CD4-positive, alpha-beta T cell treated with Interferon gamma for 1 hour (primary cell): Measurements from ENCODE around the gene PTOV1.
A peak's percentile ranks its signal among the peaks of the same experiment; 100 is the strongest.

Experiments used
- DNase-seq: peaks from one replicate; pipeline ENCODE4 v3.0.0-alpha.2; 2020

Gene PTOV1

DNA sequence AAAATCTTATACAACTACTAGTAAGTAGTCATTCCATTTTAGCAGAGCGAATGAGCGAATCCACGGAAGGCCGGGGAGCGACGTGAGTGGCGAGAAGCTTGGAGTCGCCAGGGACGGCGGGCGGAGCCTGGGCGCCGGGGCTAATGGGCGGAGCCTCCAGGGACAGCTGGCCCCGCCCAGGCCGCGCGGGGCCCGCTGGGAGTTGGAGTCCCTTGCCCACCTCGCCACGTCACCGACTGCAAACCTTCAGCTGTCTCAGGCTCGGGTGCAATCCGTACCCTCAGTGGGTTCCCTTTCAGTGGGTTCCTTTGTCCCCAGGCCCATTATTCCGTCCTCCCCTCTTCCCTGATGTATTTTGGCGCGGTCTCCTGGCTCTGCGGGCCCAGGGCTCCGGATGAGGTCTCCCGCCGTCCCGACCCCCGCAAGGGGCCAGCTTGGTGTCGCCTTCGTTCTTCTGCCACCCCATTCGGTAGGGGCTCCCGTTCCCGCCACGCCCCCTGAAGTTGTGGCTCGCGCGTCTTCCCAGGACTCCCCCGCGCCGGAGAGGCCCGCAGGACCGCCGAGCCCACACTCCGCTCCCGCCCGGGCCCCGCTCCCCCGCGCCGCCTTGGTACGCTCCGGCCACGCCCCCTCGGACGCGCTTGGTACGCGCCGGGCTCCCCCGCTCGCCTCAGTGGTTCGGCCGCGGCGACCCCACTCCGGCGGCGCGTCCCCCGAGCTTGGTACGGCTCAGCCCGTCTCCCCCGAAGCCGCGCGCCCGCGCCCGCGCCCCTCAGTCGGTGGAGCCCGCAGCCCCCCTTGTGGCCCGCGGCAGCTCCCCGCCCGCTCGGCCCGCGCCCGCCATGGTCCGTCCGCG is at the start of gene PTOV1:
Gene PTOV1, plus strand, starts transcription at position 673 of the 856 bp plus-strand sequence.
- DNase-seq = peak; percentile 88

DNA sequence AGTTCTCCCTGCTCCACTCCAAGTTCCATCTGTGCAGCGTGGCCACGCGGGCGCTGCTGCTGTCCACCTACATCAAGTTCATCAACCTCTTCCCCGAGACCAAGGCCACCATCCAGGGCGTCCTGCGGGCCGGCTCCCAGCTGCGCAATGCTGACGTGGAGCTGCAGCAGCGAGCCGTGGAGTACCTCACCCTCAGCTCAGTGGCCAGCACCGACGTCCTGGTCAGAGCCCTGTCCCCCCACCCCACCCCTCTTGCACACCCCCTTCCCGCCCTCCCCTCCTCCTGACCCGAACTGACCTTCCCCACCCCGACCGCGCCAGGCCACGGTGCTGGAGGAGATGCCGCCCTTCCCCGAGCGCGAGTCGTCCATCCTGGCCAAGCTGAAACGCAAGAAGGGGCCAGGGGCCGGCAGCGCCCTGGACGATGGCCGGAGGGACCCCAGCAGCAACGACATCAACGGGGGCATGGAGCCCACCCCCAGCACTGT is 49.5 kb upstream of the PTOV1 start:
- no peak for DNase-seq

DNA sequence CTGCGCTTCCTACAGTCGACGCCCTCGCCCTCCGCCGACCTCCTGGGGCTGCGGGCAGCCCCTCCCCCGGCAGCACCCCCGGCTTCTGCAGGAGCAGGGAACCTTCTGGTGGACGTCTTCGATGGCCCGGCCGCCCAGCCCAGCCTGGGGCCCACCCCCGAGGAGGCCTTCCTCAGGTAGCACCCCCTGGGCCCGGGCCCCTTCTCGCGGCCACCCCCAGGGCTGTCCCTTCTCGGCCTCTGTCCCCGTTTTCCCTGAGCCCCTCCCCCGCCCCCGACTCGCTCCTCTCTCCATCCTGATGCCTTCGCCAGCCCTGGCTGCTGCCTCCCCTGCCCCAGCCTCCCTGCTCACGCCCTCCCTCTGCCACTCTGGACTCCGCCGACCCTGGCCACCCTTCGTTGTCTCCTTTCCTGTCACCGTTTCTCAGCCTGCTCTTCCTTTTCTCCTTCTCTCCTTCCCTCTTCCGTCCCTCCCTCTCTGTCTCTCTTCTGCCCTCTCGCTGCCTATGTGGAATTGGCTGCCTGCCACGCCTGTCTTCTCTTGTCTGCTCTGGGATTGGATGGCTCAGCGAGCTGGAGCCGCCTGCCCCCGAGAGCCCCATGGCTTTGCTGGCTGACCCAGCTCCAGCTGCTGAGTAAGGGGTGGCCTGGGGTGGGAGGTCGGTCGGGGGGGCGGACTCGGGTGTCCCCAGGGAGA is 48.8 kb upstream of the PTOV1 start:
- no peak for DNase-seq

DNA sequence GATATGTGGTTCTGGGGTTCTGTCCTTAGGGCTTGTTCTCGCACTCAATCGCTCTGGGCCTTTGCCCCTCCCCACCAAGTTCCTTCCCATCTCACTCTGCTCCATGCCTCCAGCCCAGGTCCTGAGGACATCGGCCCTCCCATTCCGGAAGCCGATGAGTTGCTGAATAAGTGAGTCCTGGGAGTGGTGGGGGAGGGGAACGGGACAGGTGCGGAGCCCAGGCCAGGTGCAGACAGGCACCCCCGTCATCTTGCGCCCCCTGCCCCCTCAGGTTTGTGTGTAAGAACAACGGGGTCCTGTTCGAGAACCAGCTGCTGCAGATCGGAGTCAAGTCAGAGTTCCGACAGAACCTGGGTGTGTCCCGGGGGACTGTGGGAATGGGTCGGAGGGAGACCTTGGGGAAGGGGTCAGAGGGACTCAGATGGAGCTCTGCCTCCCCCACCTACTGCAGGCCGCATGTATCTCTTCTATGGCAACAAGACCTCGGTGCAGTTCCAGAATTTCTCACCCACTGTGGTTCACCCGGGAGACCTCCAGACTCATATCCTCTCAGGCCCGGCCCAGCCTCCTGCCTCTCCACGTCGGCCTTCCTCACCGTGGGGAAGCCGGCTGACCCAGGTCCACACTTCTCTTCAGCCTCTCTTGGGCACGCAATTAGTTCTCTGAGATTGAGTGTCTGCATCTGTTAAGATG is 48.0 kb upstream of the PTOV1 start:
- no peak for DNase-seq

DNA sequence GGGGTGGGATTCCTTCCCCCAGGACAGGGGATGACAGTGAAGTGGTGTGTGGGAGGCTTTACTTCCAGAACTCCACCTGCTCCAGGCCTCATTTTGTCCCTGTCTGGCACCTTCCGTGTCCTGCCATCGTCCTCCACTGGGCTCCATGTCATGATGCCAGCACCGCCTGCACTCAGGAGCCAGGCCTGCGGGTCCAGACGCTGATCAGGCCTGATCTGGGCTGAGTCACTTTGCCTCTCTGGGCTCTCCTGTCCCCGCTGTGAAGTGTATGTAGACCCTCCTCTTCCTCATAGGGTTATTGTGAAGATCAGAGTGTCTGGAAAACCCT is 47.5 kb upstream of the PTOV1 start:
- no peak for DNase-seq

DNA sequence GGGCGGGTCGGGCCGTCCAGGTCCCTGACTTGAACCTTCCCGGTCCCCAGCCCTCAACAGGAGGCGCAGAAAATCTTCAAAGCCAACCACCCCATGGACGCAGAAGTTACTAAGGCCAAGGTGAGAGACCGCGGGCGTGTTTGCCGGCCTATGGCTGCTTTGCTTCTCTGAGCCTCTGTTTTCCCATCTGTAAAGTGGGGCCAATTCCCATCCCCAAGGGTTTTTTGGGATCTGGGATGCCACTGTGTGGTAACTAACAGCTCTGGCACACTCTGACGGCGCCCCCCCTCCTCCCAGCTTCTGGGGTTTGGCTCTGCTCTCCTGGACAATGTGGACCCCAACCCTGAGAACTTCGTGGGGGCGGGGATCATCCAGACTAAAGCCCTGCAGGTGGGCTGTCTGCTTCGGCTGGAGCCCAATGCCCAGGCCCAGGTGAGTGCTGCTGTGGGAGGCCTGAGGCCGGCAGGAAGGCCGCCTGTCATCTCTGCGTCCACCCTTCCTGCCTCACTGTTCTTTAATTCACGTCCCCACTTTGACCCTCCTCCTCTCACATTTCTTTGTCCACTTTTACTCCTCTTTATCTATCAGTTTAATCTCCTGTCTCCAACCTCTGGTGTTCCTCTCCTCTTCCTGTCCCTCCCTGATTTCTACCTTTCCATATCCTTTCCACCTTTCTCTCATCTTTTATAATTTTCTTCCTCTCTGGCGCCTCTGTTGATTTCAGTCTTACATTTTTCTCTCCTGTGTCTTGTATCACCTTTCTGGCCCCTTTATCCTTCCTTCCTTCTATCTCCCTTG is 44.9 kb upstream of the PTOV1 start:
- DNase-seq = no peak

DNA sequence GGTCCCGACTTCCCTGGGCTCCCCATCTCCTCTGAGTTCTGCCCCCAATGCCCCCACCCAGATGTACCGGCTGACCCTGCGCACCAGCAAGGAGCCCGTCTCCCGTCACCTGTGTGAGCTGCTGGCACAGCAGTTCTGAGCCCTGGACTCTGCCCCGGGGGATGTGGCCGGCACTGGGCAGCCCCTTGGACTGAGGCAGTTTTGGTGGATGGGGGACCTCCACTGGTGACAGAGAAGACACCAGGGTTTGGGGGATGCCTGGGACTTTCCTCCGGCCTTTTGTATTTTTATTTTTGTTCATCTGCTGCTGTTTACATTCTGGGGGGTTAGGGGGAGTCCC is 44.4 kb upstream of the PTOV1 start:
- no peak for DNase-seq

DNA sequence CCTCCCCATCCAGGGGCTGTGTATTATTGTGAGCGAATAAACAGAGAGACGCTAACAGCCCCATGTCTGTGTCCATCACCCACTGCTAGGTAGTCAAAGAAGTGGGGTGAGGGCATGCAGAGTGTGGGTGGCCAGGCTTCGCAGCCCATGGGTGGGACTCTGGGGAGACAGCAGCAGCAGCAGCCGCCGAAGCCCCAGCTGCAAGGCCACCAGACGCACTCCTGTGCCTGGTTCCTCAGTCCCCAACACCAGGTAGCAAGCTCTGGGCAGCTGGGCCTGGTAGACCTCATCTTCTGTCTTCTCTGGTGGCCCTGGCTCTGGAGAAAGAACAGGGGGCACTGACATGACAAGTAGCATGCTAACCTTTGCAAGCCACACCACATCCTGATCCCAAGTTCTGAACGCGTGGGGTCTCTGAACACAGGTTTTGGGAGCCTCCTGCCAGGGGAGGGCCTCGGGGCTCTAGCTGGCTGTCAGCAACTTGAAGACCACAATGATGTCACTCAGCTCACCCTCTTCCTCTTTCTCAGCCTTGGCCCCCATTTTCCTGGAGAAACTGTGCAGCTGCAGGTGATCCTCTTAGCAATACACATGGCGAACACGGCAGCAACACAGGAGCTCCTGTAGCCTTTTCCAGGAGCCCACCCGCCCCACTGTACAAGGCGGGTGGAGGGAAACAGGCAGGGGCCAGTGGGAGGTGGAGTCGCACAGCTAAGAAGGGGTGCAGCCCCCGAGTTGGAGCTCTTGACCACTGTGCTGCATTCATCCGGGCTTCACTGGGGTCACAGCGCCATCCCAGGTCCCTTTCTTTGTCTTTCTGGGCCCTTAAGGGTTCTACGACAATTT is 43.7 kb upstream of the PTOV1 start:
- peak; percentile 36 for DNase-seq

DNA sequence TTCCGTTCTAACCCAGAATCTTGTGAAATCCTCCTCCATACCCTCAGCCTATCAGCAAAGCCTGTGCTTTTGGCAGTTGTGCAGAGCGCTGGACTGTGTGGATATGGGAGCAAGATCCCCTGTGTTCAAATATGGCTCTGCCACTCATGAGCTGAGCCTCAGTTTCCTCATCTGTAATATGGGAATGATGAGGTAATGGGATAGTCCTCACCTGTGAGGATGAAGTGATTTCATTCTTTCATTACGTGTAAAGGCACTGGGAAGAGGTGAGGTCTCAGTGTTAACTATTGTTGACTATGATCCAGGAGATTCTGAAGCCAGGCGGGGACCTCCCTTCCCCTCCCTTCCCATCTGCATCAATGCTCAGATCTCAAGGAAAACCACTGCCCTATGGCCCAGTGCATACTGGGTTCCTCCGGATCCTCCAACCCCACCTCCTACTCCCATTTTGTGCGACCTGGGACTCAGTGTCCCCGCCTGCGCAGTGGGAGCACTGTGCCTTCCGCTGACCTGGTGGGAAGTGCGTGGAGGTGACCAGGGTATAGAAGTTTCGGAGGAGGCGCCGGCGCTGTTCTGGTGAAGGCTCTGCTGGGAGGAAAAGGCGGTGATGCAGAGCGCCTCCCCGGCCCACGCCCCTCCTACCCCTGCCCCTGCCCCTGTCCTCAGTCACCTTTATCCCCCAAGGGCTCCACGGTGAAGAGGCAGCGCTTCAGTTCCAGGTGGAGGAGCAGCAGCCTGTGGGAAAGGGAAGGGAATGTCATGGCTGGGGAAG is 42.9 kb upstream of the PTOV1 start:
- DNase-seq = no peak

DNA sequence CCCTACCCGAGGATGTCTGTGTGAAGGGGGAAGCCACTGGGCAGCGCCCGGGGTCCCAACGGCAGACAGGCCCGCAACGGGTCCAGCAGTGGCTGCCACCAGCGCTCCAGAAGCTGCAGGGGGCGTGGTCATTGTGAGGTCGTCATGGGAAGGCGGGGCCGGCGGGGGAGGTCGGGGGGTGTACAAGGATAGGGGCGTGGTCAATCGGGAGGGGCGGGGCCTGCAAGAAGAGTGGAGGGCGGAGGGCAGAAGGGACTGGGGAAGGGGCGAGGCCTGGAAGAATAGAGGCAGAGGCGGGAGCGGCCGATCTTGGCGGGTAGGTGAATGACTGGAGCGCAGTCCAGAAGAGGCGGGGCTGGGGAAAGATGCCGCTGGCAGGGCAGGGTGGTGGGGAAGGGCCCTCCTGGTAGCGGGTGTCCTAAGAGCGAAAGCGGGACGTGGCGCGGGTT is 42.2 kb upstream of the PTOV1 start:
- peak; percentile 88 for DNase-seq

DNA sequence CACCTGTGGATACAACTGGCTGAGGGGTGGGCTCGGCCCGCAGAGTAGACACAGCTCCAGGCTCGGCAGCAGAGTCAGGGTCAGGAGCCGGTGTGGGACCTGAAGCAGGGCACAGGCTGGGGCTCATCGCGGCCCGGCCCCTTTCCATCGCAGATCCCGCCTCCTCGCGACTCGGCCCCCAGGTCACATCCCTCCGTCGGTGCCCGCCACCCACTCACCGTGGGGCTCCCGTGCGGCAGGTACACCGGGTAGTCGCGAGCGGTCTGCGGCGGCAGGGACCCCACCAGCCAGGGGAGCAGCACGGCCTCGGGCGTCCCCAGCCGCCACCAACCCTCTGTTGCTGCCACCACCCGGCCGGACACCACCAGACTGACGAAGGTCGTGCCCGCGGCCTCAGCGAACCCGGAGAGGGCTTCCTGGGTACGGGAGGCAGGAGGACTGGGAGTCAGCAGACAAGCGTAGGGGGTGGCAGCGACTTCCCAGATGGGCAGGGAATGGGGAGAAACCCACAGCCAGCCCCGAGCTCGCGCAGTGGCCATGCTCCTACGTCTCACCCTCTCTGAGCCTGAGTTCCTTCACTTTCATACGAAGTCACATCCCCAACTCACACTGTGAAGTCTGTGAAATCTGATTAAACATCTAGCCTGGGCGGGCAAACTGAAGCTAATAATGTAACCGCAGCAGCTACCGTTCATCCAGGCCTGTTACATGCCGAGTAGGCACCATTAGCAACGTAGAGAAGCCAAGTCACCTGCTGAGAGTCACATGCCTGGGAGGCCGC is 41.6 kb upstream of the PTOV1 start:
- peak; percentile 64 for DNase-seq

DNA sequence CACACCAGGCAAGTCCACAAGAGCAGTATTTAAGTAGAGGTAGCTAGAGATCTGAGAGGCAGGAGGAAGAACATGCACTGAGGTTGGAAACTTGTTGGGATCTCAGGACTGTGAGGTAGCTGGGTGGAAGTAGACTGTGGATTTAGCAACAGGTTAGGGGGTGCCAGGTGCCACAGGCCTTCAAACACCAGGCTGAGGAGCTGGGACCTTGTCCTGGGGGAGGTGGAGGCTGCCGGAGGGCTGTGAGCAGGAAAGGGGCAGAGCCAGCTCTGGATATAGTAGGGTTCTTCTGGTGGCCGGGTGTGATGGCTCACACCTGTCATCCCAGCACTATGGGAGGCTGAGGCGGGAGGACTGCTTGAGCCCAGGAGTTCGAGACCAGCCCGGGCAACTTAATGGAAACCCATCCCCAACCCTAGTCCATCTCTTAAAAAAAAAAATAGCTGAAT is 41.0 kb upstream of the PTOV1 start:
- no peak for DNase-seq

DNA sequence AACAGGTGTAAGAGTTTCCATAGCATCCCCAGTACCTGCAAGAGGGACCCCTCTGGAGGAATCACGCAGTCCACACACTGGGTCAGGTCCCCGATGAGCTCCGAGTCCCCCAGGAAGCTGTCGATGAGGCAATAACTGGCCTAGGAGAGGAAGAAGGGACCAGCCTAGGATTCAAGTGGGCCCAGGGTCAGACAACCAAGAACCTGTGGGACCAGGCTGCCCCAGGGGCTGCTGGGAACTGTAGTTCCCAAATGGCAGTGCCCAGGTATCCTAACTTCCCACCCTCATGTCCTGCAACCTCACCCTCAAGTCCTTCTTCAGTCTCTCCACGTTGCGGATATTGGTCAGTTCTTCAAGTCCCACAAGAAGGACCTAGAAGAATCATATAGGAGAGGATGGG is 39.6 kb upstream of the PTOV1 start:
- DNase-seq = no peak

DNA sequence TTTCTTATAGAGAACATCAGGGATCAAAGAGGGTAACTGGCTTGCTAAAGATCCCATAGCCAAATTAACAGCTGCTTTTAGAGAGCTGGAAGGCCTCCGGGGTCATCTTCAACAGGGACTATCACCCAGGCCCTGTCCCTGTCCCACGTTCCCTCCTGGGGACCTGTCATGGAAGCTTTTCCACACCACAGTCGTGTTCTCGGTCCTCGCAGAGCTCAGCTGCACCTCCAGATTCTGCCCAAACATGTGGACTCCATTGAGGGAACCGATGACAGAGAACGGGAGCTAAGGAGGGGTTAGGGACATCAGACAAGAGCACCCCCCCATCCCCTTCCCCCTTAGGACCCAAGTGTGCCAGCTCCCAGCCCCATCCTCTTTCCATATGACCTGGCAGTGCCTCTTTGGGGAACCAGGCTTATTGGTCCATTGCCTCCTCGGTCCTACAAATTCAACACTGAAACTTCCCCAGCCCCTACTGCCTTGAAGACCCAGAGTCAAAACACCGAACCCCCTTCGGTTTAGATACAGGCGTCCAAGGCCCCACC is 38.4 kb upstream of the PTOV1 start:
- no peak for DNase-seq

DNA sequence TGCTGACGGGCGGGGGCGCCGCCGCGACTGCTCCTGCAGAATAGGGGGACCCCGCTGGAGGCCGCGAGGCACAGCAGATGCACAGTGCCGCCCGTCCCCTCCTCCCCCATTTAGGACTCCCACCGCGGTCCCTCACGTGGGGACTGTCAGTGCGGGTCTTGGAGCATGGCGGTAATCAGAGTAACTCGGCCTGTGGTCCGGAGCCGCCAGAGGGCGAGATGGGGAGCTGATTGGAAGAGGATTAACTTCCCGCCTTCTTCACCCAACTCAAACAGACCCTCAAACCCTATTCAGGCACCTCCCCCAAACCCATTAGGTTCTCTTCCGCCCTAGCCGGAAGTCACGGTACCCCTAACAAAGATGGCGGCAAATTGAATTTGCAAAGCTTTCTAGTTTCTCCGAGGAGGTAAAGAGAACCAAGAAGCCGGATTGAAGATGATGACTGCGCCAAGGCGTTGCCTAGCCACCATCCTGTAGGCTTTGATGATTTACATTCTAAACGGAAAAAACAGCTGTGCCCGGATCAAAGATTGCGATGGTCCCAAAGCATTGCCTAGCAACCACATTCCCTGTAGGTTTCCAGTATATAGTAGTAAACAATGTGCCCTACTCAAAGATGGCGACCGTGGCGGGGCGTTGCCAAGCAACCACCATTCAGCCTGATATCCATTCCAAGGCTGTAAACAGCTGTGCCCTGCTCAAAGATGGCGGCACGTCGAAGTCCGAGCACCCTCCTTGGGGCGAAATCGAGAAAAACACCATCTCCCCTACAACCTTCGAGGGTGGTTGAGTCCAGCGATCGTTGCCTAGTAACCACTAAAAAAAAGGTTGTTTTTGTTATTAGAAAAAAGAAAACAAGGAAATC is 37.7 kb upstream of the PTOV1 start, which contains the start of gene FUZ:
Gene FUZ, minus strand, starts transcription at position 296 of the 865 bp plus-strand sequence. Its CDS starts 186 bp downstream, at position 110.
- peak; percentile 98 for DNase-seq

DNA sequence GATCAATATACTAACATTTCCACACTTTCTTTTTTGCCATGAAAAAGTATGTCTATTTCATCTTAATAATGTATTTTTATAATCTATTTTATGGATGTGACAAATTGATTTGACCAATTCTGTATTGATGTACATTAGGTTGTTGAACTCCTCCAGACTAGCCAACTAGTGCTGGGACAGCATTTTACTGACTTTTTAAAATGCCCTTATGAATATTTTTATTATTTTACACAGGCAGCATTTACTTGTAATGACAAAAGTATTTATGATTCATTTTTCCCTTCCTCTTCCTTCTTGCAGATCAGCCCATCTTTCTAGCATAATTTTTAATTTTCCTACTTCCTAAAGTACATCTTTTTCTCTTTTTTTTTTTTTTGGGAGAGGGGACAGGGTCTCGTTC is 36.9 kb upstream of the PTOV1 start:
- DNase-seq = no peak

DNA sequence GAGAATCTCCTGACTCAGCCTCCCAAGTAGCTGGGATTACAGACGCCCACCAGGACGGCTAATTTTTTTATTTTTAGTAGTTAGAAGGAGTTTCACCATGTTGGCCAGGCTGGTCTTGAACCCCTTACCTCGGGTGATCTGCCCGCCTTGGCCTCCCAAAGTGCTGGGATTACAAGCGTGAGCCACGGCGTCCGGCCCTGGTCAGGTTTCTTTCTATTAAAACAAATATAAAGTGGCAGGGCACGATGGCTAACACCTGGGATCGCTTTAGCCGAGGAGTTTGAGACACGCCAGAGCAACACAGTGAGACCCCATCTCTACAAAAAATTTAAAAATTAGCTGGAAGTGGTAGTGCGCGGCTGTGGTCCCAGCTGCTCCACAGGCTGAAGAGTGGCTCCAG is 34.4 kb upstream of the PTOV1 start:
- DNase-seq = no peak

DNA sequence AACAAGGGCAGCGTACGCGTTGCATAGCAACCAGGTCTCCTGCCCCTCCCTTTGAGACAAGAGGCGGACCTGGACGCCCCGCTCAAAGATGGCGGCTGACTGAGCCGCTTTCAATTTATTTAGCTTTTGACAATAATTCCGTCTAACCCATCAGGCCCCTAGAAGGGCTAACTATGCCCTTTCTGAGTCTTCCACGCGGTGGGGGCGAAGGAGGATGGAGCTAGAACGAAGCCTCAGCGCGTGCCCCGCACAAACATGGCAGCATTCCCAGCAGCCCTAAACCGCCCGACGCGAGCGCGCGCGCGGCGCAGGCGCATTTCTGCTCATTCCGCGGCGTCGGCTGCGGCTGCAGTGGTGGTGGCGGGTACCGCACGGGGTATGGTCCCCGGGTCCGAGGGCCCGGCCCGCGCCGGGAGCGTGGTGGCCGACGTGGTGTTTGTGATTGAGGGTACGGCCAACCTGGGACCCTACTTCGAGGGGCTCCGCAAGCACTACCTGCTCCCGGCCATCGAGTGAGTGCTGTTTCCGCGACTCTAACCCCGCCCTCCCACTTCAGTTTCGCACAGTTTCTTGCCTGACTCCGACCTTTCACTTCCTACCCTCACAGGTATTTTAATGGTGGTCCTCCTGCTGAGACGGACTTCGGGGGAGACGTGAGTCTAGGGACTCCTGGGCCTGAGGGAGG is 32.9 kb upstream of the PTOV1 start, which contains the start of gene MED25:
Gene MED25, plus strand, starts transcription at position 326 of the 685 bp plus-strand sequence. Its CDS starts 53 bp downstream, at position 379.
- peak; percentile 90 for DNase-seq
